PC-3 (cell line): ENCODE measurements around the gene KCND3. TPM values are rescaled to one million over a fixed set of nuclear protein-coding genes. Genes with fewer than 3 reads are reported as not detected.

Experiments
- ATAC-seq: fragments of 200-7000 bp; cut with Tn5 transposase; 2 replicates; pipeline ENCODE4 v1.9.1; 2020; ENCODE audit warnings: mild to moderate bottlenecking, moderate library complexity
- BruUV-seq: library from RNA; stranded (reverse); fragments of 400-500 nt; replicated peaks from 2 replicates; lab custom pipeline; 2021; lab: Mats Ljungman, UMichigan
- CTCF ChIA-PET: fragments of 300-600 bp; sonication (Branson Sonifier 250); formaldehyde crosslinking; loops from one replicate; lab custom pipeline; 2022; ENCODE audit warnings: antibody characterized with exemption; lab: Charles Lee
- POLR2A ChIA-PET: fragments of 300-600 bp; sonication (Branson Sonifier 250); formaldehyde crosslinking; loops from one replicate; lab custom pipeline; 2022; ENCODE audit warnings: antibody characterized with exemption; ENCODE audit not compliant: unreplicated experiment; lab: Charles Lee
- DNase-seq: peaks from one replicate; pipeline ENCODE4 v3.0.0-alpha.2; 2015
- H2AFZ ChIP-seq: fragments of 300-600 bp; sonication (generic); 2 replicates; pipeline ENCODE4 v1.6.0; 2016; ENCODE audit warnings: antibody characterized with exemption, low read length
- H3F3A ChIP-seq: fragments of 300-600 bp; sonication (generic); one replicate; pipeline ENCODE4 v1.6.0; 2017; ENCODE audit warnings: antibody characterized with exemption, low read length, control low read depth, mild to moderate bottlenecking; ENCODE audit not compliant: unreplicated experiment
- H3K27ac ChIP-seq: fragments of 300-600 bp; sonication (generic); 2 replicates; pipeline ENCODE4 v1.5.1; 2016; ENCODE audit warnings: mild to moderate bottlenecking, low read length
- H3K27me3 ChIP-seq: fragments of 300-600 bp; sonication (generic); 2 replicates; pipeline ENCODE4 v1.6.1; 2016; ENCODE audit warnings: low read length, mixed read lengths
- H3K36me3 ChIP-seq: fragments of 300-600 bp; sonication (generic); 2 replicates; pipeline ENCODE4 v1.6.1; 2016; ENCODE audit warnings: low read depth, mixed run types, low read length, mixed read lengths
- H3K4me1 ChIP-seq: fragments of 300-600 bp; sonication (generic); 2 replicates; pipeline ENCODE4 v1.5.1; 2016; ENCODE audit warnings: low read length; ENCODE audit not compliant: insufficient read depth
- H3K4me2 ChIP-seq: fragments of 300-600 bp; sonication (generic); 2 replicates; pipeline ENCODE4 v1.6.0; 2016; ENCODE audit warnings: low read length
- H3K4me3 ChIP-seq: fragments of 300-600 bp; sonication (generic); 2 replicates; pipeline ENCODE4 v1.5.1; 2016; ENCODE audit warnings: mild to moderate bottlenecking, low read length, mixed read lengths
- H3K79me2 ChIP-seq: fragments of 300-600 bp; sonication (generic); 2 replicates; pipeline ENCODE4 v1.6.1; 2017; ENCODE audit warnings: low read length, mixed read lengths
- H3K9ac ChIP-seq: fragments of 300-600 bp; sonication (generic); 2 replicates; pipeline ENCODE4 v1.6.0; 2016; ENCODE audit warnings: mild to moderate bottlenecking, low read length
- H3K9me2 ChIP-seq: fragments of 300-600 bp; sonication (generic); replicated peaks from 2 replicates; pipeline ENCODE4 v1.6.1; 2016; ENCODE audit warnings: mixed run types, low read length, mixed read lengths
- H3K9me3 ChIP-seq: fragments of 300-600 bp; sonication (generic); 2 replicates; pipeline ENCODE4 v1.6.1; 2016; ENCODE audit warnings: low read length, mixed read lengths
- H4K20me1 ChIP-seq: fragments of 300-600 bp; sonication (generic); 2 replicates; pipeline ENCODE4 v1.6.1; 2016; ENCODE audit warnings: low read length, mixed read lengths
- EZH2 ChIP-seq: fragments of 300-600 bp; sonication (generic); IDR thresholded peaks from one replicate; pipeline ENCODE4 v1.6.1; 2017; ENCODE audit warnings: antibody characterized with exemption, mild to moderate bottlenecking, low read length; ENCODE audit not compliant: unreplicated experiment
- EZH2phosphoT487 ChIP-seq: fragments of 300-600 bp; sonication (generic); IDR thresholded peaks from 2 replicates; pipeline ENCODE4 v1.6.1; 2018; ENCODE audit warnings: mild to moderate bottlenecking, antibody characterized with exemption, low read length, borderline replicate concordance
- intact Hi-C: fragments of 100-400 bp; cut with micrococcal nuclease; formaldehyde crosslinking; loops from 2 replicates; pipeline ENCODE4 v1.9.0; 2023
- total RNA-seq: library from RNA; depleted of rRNA; stranded (reverse); fragments of >200 nt; gene quantifications from 2 replicates; pipeline ENCODE4 v1.2.3, GENCODE V29; 2014
- TF ChIP-seq, protein P1 (sequence below): fragments of 300-600 bp; sonication (generic); conservative IDR thresholded peaks from 2 replicates; pipeline ENCODE4 v1.5.1; 2017; ENCODE audit warnings: antibody characterized with exemption, low read depth, mild to moderate bottlenecking, low read length

KCND3 gene
- total RNA-seq, 1 experiment from 2014 or later: not detected

DNA sequence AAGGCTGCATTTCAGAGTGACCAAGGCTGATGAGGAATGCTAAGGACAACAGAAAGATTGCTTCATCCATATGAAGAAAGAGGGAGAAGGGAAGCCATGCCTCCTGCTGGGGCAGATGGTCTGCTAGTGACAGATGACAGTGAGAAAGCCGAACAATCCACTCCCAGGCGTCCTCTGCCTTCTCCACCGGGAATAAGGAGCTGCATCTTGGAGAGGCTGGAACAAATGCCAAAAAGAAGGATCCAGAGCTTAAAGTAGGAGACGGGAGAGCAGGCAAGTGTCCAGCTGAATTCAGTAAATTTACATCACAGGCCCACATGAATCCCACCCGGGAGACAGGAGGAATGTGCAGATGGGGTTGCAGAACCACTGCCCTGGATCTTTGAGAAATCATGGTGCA, 200.3 kb downstream of the KCND3 start:
- Histone ChIP-seq H3F3A (no peaks in the 10 kb centered on the region), H3K4me1 (no peaks in the 10 kb centered on the region), H4K20me1 (no peaks in the 10 kb centered on the region), H3K9me3 (no peaks in the 10 kb centered on the region), H2AFZ (no peak overlapping the region), H3K4me2 (no peak overlapping the region), H3K27me3 (peaks cover 90% of the 10 kb centered on the region), H3K9ac (no peak overlapping the region), H3K27ac (no peak overlapping the region), H3K79me2 (no peaks in the 10 kb centered on the region), H3K36me3 (no peaks in the 10 kb centered on the region), H3K9me2 (no peaks in the 10 kb centered on the region), H3K4me3 (no peak overlapping the region)
- no TSS peak for BruUV-seq
- TF ChIP-seq EZH2: no peak
- no peak for TF ChIP-seq EZH2phosphoT487
- ChIA-PET POLR2A (no interaction called here), CTCF (no interaction called here)
- intact Hi-C loops: no loop called here
- ATAC-seq (no peak), DNase-seq (no peak)

DNA sequence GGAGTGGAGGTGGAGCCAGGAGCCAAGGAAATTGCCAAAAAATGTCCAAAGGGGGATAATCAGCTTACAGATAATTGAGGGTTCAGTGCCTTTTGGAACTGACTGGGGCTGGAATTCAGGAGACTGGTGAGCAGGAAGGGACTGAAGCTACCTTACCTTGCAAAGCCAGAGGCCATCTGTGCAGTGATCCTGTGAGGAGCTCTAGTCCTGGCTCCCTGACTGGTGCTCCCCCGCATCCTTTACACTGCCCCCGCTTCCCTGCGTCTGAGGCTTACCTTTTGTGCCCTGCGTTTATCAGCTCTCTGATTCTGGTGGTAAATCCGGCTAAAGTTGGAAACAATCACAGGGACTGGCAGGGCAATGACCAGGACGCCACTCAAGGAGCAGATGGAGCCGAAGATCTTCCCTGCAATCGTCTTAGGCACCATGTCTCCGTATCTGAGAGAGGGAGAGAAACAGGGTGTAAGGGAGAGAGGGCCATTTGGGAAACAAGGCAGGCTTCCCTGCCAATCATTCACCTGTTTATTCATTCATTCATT, 202.7 kb downstream of the KCND3 start:
- ATAC-seq: no peak
- Histone ChIP-seq H4K20me1 (no peaks in the 10 kb centered on the region), H3K27ac (no peak overlapping the region), H3F3A (no peaks in the 10 kb centered on the region), H3K79me2 (no peaks in the 10 kb centered on the region), H2AFZ (no peak overlapping the region), H3K27me3 (peaks cover 78% of the 10 kb centered on the region), H3K36me3 (no peaks in the 10 kb centered on the region), H3K4me1 (no peaks in the 10 kb centered on the region), H3K4me2 (no peak overlapping the region), H3K9me2 (no peaks in the 10 kb centered on the region), H3K4me3 (no peak overlapping the region), H3K9ac (no peak overlapping the region), H3K9me3 (no peaks in the 10 kb centered on the region)
- no peak for TF ChIP-seq EZH2phosphoT487
- TF ChIP-seq EZH2: no peak
- TF ChIP-seq, protein P1, sequence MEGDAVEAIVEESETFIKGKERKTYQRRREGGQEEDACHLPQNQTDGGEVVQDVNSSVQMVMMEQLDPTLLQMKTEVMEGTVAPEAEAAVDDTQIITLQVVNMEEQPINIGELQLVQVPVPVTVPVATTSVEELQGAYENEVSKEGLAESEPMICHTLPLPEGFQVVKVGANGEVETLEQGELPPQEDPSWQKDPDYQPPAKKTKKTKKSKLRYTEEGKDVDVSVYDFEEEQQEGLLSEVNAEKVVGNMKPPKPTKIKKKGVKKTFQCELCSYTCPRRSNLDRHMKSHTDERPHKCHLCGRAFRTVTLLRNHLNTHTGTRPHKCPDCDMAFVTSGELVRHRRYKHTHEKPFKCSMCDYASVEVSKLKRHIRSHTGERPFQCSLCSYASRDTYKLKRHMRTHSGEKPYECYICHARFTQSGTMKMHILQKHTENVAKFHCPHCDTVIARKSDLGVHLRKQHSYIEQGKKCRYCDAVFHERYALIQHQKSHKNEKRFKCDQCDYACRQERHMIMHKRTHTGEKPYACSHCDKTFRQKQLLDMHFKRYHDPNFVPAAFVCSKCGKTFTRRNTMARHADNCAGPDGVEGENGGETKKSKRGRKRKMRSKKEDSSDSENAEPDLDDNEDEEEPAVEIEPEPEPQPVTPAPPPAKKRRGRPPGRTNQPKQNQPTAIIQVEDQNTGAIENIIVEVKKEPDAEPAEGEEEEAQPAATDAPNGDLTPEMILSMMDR: no peak
- BruUV-seq: no TSS peak
- CTCF ChIA-PET: no interaction called here
- intact Hi-C loops: no loop called here
- POLR2A ChIA-PET: no interaction called here
- no peak for DNase-seq

DNA sequence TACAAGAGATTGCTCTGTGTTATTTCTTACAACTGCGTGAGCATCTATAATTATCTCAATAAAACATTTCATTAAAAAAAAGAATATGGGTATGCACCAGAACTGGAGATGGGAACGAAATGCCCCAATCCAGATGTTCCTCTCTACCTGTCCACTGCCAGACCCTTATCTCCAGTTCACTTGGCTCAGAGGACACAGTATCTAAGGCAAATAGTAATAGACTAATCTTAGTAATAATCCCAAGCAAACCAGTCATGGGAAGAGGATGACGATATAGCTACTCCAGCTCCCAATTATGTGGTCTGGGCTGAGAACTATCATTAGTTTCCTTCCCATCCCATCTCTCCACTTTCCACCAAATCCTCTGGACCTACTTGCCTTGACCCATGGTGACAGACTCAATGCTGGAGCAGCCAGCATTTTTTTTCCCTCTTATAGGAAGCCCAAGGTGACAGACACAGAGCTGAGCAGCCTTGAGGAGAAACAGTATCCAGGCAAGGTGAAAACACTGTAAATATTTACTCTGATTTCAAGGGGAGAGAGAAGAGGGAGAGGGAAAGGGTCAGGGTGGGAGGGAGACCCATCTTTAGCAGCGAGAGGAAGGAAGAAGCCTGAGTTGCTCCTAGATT, 205.1 kb downstream of the KCND3 start:
- no peak for DNase-seq
- Histone ChIP-seq H3K4me1 (no peaks in the 10 kb centered on the region), H3K27ac (no peak overlapping the region), H3K36me3 (no peaks in the 10 kb centered on the region), H3K4me3 (no peak overlapping the region), H3K4me2 (no peak overlapping the region), H3K27me3 (peaks cover 54% of the 10 kb centered on the region), H2AFZ (no peak overlapping the region), H3F3A (no peaks in the 10 kb centered on the region), H3K9ac (no peak overlapping the region), H3K9me3 (no peaks in the 10 kb centered on the region), H3K79me2 (no peaks in the 10 kb centered on the region), H4K20me1 (no peaks in the 10 kb centered on the region), H3K9me2 (no peaks in the 10 kb centered on the region)
- CTCF ChIA-PET: no interaction called here
- no peak for ATAC-seq
- TF ChIP-seq EZH2phosphoT487 (no peak), EZH2 (no peak)
- TF ChIP-seq, protein P1: no peak; the same call in 1 of the 2 replicates
- intact Hi-C loops: no loop called here
- POLR2A ChIA-PET: no interaction called here
- no TSS peak for BruUV-seq
